HEK293T (cell line): ENCODE results near the gene NEGR1.
A peak's percentile ranks its signal among the peaks of the same experiment; 100 is the strongest.

Source experiments
- CTCF ChIA-PET: fragments of 350-600 bp; formaldehyde crosslinking; extraction: SDS; loops from one replicate; lab custom pipeline; 2021; ENCODE audit warnings: antibody characterized with exemption, inconsistent platforms; lab: Yijun Ruan, JAX
- POLR2A ChIA-PET: fragments of 350-600 bp; formaldehyde crosslinking; extraction: SDS; loops from one replicate; lab custom pipeline; 2020; ENCODE audit warnings: antibody characterized with exemption, inconsistent platforms; lab: Yijun Ruan, JAX
- DNase-seq: peaks from one replicate; pipeline ENCODE4 v3.0.0; 2012; ENCODE audit warnings: mixed read lengths; ENCODE audit errors: extremely low spot score
- ARNT ChIP-seq: fragments of 450-650 bp; IDR thresholded peaks from 2 replicates; pipeline ENCODE4 v1.6.1; 2017; ENCODE audit warnings: mild to moderate bottlenecking
- BHLHE40 ChIP-seq: fragments of 450-650 bp; IDR thresholded peaks from 2 replicates; pipeline ENCODE4 v1.6.1; 2016; ENCODE audit warnings: mild to moderate bottlenecking, moderate library complexity, borderline replicate concordance
- CTBP1 ChIP-seq: fragments of 450-650 bp; IDR thresholded peaks from 2 replicates; pipeline ENCODE4 v1.6.1; 2016; ENCODE audit warnings: borderline replicate concordance
- ELF4 ChIP-seq: fragments of 450-650 bp; IDR thresholded peaks from 2 replicates; pipeline ENCODE4 v1.6.1; 2017; ENCODE audit warnings: antibody characterized with exemption
- FOXA1 ChIP-seq: fragments of 450-650 bp; IDR thresholded peaks from 2 replicates; pipeline ENCODE4 v1.6.1; 2016; ENCODE audit warnings: mild to moderate bottlenecking
- FOXK2 ChIP-seq: fragments of 450-650 bp; IDR thresholded peaks from 2 replicates; pipeline ENCODE4 v1.6.1; 2016; ENCODE audit warnings: mild to moderate bottlenecking
- FOXM1 ChIP-seq: fragments of 450-650 bp; IDR thresholded peaks from 2 replicates; pipeline ENCODE4 v1.6.1; 2017; ENCODE audit warnings: mild to moderate bottlenecking, borderline replicate concordance
- HDGF ChIP-seq: fragments of 450-650 bp; IDR thresholded peaks from 2 replicates; pipeline ENCODE4 v1.6.1; 2017; ENCODE audit warnings: antibody characterized with exemption, borderline replicate concordance
- L3MBTL2 ChIP-seq: fragments of 450-650 bp; conservative IDR thresholded peaks from 2 replicates; pipeline ENCODE4 v1.6.1; 2016; ENCODE audit warnings: mild to moderate bottlenecking
- LEF1 ChIP-seq: fragments of 450-650 bp; IDR thresholded peaks from 2 replicates; pipeline ENCODE4 v1.6.1; 2017; ENCODE audit warnings: mild to moderate bottlenecking, borderline replicate concordance
- NFRKB ChIP-seq: fragments of 450-650 bp; IDR thresholded peaks from 2 replicates; pipeline ENCODE4 v1.6.1; 2016; ENCODE audit warnings: mild to moderate bottlenecking, moderate library complexity
- PKNOX1 ChIP-seq: fragments of 450-650 bp; IDR thresholded peaks from 2 replicates; pipeline ENCODE4 v1.6.1; 2016
- SP1 ChIP-seq: fragments of 450-650 bp; IDR thresholded peaks from 2 replicates; pipeline ENCODE4 v1.6.1; 2017
- SUZ12 ChIP-seq: fragments of 450-650 bp; IDR thresholded peaks from 2 replicates; pipeline ENCODE4 v1.6.1; 2016; ENCODE audit warnings: mild to moderate bottlenecking
- TARDBP ChIP-seq: fragments of 450-650 bp; IDR thresholded peaks from 2 replicates; pipeline ENCODE4 v1.6.1; 2016
- ZNF384 ChIP-seq: fragments of 450-650 bp; IDR thresholded peaks from 2 replicates; pipeline ENCODE4 v1.6.1; 2016

The NEGR1 gene

GRCh38 chr1:72282271-72283021, at the start of gene NEGR1:
Gene NEGR1, minus strand, starts transcription at chr1:72282539.
- TF ChIP-seq ZNF384 (peak; percentile 77), LEF1 (no peak), HDGF (no peak)
- peak; percentile 82 for DNase-seq
- POLR2A ChIA-PET, result no interaction called here
- CTCF ChIA-PET, result no interaction called here

- TF ChIP-seq SP1 (no peak), PKNOX1 (no peak), ZNF384 (no peak), LEF1 (no peak), HDGF (no peak), ELF4 (no peak), TARDBP (no peak), FOXM1 (no peak)
- CTCF ChIA-PET, result no interaction called here
- no peak for DNase-seq
- POLR2A ChIA-PET, result no interaction called here
These were observed 44.2 kb upstream of the NEGR1 start for GRCh38 chr1:72326494-72326893.

GRCh38 chr1:72324451-72324850, 42.1 kb upstream of the NEGR1 start:
- ChIA-PET POLR2A (no interaction called here), CTCF (no interaction called here)
- TF ChIP-seq SP1 (no peak), FOXM1 (no peak), FOXA1 (no peak), ZNF384 (no peak), LEF1 (no peak), ARNT (no peak), PKNOX1 (no peak), TARDBP (no peak), BHLHE40 (no peak), ELF4 (no peak), CTBP1 (no peak), NFRKB (no peak), SUZ12 (no peak), HDGF (no peak), L3MBTL2 (no peak), FOXK2 (no peak)
- no peak for DNase-seq

- ChIA-PET CTCF (no interaction called here), POLR2A (no interaction called here)
- TF ChIP-seq ELF4 (no peak), FOXA1 (no peak), TARDBP (no peak), ARNT (no peak), L3MBTL2 (no peak), HDGF (no peak), LEF1 (no peak), BHLHE40 (no peak), FOXM1 (no peak), PKNOX1 (no peak), CTBP1 (no peak), NFRKB (no peak), SP1 (no peak), FOXK2 (no peak), SUZ12 (no peak), ZNF384 (no peak)
- DNase-seq, result no peak
These were observed 40.6 kb upstream of the NEGR1 start for GRCh38 chr1:72322910-72323309.

GRCh38 chr1:72296501-72296900, 14.2 kb upstream of the NEGR1 start:
- TF ChIP-seq SP1 (no peak), ZNF384 (no peak), FOXK2 (no peak), PKNOX1 (no peak), CTBP1 (no peak), HDGF (no peak), FOXA1 (no peak), FOXM1 (no peak), L3MBTL2 (no peak), NFRKB (no peak)
- POLR2A ChIA-PET, result no interaction called here
- CTCF ChIA-PET, result no interaction called here
- DNase-seq, result no peak

DNA sequence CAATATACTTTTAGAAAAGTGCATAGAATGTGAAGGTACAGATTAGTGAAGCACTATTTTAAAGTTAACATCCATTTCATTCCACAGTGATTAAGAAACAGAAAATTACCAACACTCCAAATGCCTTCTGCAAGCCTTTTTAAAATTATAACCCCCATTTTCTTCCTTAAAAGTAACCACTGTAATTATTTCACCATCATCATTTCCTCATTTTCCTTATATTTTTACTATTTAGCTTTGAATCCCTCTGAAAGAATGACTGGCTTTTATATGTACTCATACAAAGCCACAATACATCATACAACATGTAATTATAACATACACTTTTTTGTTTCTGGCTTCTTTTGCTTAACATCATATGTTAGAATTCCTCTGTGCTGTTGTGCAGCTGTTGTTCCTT, 6.5 kb upstream of the NEGR1 start:
- POLR2A ChIA-PET, result interaction anchor here (1.0 kb wide), 1 partner anchor 11 kb away, joined by 3 read pairs; no protein-coding TSS in a partner anchor
- no peak for TF ChIP-seq FOXM1
- no peak for TF ChIP-seq PKNOX1
- no peak for TF ChIP-seq HDGF
- TF ChIP-seq TARDBP, result no peak
- TF ChIP-seq SUZ12, result no peak
- TF ChIP-seq SP1, result no peak
- no peak for TF ChIP-seq NFRKB
- CTCF ChIA-PET, result no interaction called here
- no peak for DNase-seq
